Esophagus muscularis mucosa (tissue), 4 donors: ENCODE data around the gene BHMT2. TPM values are rescaled to one million over a fixed set of nuclear protein-coding genes. Genes with fewer than 3 reads are reported as not detected.
A peak's percentile ranks its signal among the peaks of the same experiment; 100 is the strongest.

Experiments used
- DNase-seq: peaks from one replicate; pipeline ENCODE4 v3.0.0-alpha.2; 2017; ENCODE audit errors: extremely low spot score
- H3K27ac ChIP-seq, 4 donors: fragments of 200-600 bp; sonication (generic); replicated peaks in 1 of 4; 1 replicate in 3 of 4; 2 replicates in 1 of 4; pipeline ENCODE4 v1.5.1; 2016 to 2019; ENCODE audit warnings: mild to moderate bottlenecking in 1 of 4
- H3K27me3 ChIP-seq, 4 donors: fragments of 200-600 bp; sonication (generic); one replicate each; pipeline versions ENCODE4 v1.5.1 to v1.6.0; 2016 to 2019
- H3K36me3 ChIP-seq, 4 donors: fragments of 200-600 bp; sonication (generic); one replicate each; pipeline ENCODE4 v1.5.1; 2016 to 2019
- H3K4me1 ChIP-seq, 4 donors: fragments of 200-600 bp; sonication (generic); one replicate each; pipeline ENCODE4 v1.5.1; 2016 to 2019
- H3K4me3 ChIP-seq, 4 donors: fragments of 200-600 bp; sonication (generic); 1 replicate in 2 of 4; 2 replicates in 2 of 4; pipeline ENCODE4 v1.5.1; 2016 to 2019; ENCODE audit warnings: mild to moderate bottlenecking in 4 of 4, moderate library complexity in 1 of 4
- H3K9me3 ChIP-seq, 4 donors: fragments of 200-600 bp; sonication (generic); 1 replicate in 3 of 4; 2 replicates in 1 of 4; pipeline ENCODE4 v1.5.1; 2016 to 2019
- EP300 ChIP-seq: sonication (generic); formaldehyde crosslinking; IDR thresholded peaks from one replicate; pipeline ENCODE4 v1.6.1; 2017; ENCODE audit warnings: antibody characterized with exemption
- POLR2A ChIP-seq: fragments of 450-650 bp; IDR thresholded peaks from one replicate; pipeline ENCODE4 v1.6.1; 2017; ENCODE audit warnings: antibody characterized with exemption, moderate library complexity, mild to moderate bottlenecking, low read depth
- POLR2AphosphoS5 ChIP-seq, 2 donors: sonication (generic); formaldehyde crosslinking; IDR thresholded peaks; one replicate each; pipeline ENCODE4 v1.6.1; 2017; ENCODE audit warnings: antibody characterized with exemption in 2 of 2
- WGBS: methylation state at CpG from one replicate; pipeline ENCODE4 v1.1.5; 2018; 5-methylcytosine and 5-hydroxymethylcytosine counted together
- intact Hi-C: fragments of 100-400 bp; cut with DNase I; formaldehyde crosslinking; loops from one replicate; pipeline ENCODE4 v1.15.1; 2023
- total RNA-seq, 4 donors: library from RNA; depleted of rRNA; stranded (reverse); fragments of >200 nt; gene quantifications; one replicate each; pipeline versions ENCODE4 v1.1.0 to v1.2.1, GENCODE V29; 2016
- TF ChIP-seq, protein P1 (sequence below), 3 experiments: fragments of 200-600 bp in 2 of 3; fragments of 450-650 bp in 1 of 3; sonication (generic) in 2 of 3; IDR thresholded peaks; one replicate each; pipeline ENCODE4 v1.5.1; 2017 to 2019; ENCODE audit warnings: antibody characterized with exemption in 3 of 3, mild to moderate bottlenecking in 2 of 3, moderate library complexity in 1 of 3

BHMT2 gene
- total RNA-seq, 4 donors from 2014 or later = 44.2 to 105 (median 64.1) TPM

DNA sequence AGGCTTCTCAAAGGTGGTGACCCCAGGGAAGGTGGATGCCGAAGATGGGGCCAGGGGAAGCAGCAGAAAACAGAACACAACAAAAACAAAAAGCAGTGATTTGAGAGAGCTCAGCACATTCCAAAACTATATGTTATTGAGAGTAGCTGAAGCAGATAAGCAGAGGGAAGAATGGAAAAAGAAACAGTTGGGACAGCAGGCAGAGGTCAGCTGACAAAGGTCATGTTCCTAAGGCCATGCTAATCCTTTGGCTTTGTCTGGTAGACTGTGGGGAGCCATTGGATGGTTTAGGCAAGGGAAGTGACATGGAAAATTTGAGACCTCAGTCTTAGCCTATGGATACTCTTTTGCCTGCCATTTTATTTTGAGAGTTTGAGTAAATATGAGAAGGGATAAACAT, 14.6 kb upstream of the BHMT2 start:
- Histone ChIP-seq H3K36me3 (no peaks in the 10 kb centered on the region), H3K9me3 (peaks cover 0 to 7% (median 3%) of the 10 kb centered on the region in 4 donors), H3K4me3 (no peak overlapping the region), H3K27ac (no peak overlapping the region), H3K27me3 (no peaks in the 10 kb centered on the region), H3K4me1 (no peaks in the 10 kb centered on the region)
- intact Hi-C loops = no loop called here
- DNase-seq = no peak
- TF ChIP-seq EP300 (no peak), POLR2A (no peak), POLR2AphosphoS5 (IDR thresholded peaks at IDR 0.05) (no peak)
- TF ChIP-seq, protein P1, sequence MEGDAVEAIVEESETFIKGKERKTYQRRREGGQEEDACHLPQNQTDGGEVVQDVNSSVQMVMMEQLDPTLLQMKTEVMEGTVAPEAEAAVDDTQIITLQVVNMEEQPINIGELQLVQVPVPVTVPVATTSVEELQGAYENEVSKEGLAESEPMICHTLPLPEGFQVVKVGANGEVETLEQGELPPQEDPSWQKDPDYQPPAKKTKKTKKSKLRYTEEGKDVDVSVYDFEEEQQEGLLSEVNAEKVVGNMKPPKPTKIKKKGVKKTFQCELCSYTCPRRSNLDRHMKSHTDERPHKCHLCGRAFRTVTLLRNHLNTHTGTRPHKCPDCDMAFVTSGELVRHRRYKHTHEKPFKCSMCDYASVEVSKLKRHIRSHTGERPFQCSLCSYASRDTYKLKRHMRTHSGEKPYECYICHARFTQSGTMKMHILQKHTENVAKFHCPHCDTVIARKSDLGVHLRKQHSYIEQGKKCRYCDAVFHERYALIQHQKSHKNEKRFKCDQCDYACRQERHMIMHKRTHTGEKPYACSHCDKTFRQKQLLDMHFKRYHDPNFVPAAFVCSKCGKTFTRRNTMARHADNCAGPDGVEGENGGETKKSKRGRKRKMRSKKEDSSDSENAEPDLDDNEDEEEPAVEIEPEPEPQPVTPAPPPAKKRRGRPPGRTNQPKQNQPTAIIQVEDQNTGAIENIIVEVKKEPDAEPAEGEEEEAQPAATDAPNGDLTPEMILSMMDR (IDR thresholded peaks at IDR 0.05) = no peak
- WGBS = 77% methylated on average over 1 of the region's 1 CpG

DNA sequence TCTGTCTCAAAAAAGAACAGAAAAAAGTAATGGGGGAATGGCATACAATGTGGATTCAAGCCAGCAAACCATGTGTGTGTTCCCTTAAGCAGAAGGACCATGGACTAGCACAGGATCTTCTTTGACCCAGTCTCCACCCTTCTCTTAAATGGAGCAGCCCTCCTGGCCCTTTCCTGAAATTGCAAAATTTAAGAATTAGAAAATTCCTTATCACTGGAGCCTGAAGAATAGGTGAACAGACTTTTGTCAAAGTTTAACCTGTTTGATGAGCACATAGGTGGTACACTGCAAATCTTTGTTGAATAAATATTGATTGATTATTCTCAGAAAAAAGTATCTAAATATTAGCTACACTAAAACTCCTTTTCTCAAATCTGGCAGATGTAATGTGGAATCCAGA, 12.7 kb upstream of the BHMT2 start:
- no peak for DNase-seq
- H3K9me3 ChIP-seq = peaks cover 0 to 7% (median 2%) of the 10 kb centered on the region in 4 donors
- no peaks in the 10 kb centered on the region for H3K27me3 ChIP-seq
- intact Hi-C loops = no loop called here
- no peak overlapping the region for H3K27ac ChIP-seq
- no peak overlapping the region for H3K4me3 ChIP-seq
- no peaks in the 10 kb centered on the region for H3K36me3 ChIP-seq
- no peak for TF ChIP-seq POLR2AphosphoS5 (IDR thresholded peaks at IDR 0.05)
- TF ChIP-seq EP300 = no peak
- TF ChIP-seq POLR2A = no peak
- TF ChIP-seq, protein P1 (IDR thresholded peaks at IDR 0.05) = no peak
- no peaks in the 10 kb centered on the region for H3K4me1 ChIP-seq

DNA sequence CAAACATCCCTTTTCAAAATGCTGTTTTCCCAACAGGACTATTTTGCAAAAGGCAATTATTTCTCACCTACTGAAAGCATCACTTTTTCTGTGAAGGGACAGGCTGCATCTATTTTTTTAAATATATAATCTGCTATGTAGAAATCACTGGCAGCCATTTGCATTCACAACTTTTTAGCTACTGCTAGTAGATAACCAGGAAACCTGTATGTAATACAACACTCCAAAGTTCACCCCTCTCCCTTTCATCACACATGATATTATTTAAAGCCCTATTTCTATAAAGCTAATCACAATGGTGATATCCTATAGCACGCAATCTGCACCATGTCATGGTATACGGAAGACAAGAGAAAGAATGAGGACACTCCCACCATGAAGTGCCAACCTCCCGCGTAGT, 9.9 kb upstream of the BHMT2 start:
- no peaks in the 10 kb centered on the region for H3K9me3 ChIP-seq
- no peak overlapping the region for H3K27ac ChIP-seq
- TF ChIP-seq POLR2AphosphoS5 (IDR thresholded peaks at IDR 0.05) (no peak), EP300 (no peak), POLR2A (no peak)
- TF ChIP-seq, protein P1 (IDR thresholded peaks at IDR 0.05) = no peak
- no peaks in the 10 kb centered on the region for H3K4me1 ChIP-seq
- H3K36me3 ChIP-seq = peaks cover 0 to 5% (median 0%) of the 10 kb centered on the region in 4 donors
- 94% methylated on average over 4 of the region's 4 CpGs for WGBS
- intact Hi-C loops = no loop called here
- H3K4me3 ChIP-seq = no peak overlapping the region
- H3K27me3 ChIP-seq = no peaks in the 10 kb centered on the region
- no peak for DNase-seq

DNA sequence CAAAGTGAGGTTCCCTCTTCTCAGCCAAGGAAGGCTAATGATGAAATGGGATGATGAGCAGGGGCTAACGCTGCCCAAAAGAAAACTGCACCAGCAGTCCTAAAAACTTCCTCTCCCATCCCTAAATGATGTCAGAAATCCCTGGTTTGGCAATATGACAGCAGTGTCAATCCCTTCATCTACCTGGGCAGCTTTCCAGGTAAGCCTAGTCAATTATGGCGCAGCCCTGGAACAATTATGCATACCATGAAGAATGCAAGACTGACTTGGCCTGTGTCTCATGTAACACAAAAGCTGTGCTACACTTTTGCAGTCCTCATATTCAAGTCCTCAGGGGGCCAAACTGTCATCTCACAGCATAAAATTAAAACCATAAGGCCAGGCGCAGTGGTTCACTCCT, 7.1 kb upstream of the BHMT2 start:
- DNase-seq = no peak
- Histone ChIP-seq H3K9me3 (no peaks in the 10 kb centered on the region), H3K4me3 (no peak overlapping the region), H3K27me3 (no peaks in the 10 kb centered on the region), H3K27ac (no peak overlapping the region), H3K4me1 (no peaks in the 10 kb centered on the region), H3K36me3 (peaks cover 0 to 5% (median 0%) of the 10 kb centered on the region in 4 donors)
- intact Hi-C loops = no loop called here
- WGBS = 88% methylated on average over 3 of the region's 3 CpGs
- TF ChIP-seq POLR2A (no peak), EP300 (no peak), POLR2AphosphoS5 (IDR thresholded peaks at IDR 0.05) (no peak)
- TF ChIP-seq, protein P1 (IDR thresholded peaks at IDR 0.05) = no peak

DNA sequence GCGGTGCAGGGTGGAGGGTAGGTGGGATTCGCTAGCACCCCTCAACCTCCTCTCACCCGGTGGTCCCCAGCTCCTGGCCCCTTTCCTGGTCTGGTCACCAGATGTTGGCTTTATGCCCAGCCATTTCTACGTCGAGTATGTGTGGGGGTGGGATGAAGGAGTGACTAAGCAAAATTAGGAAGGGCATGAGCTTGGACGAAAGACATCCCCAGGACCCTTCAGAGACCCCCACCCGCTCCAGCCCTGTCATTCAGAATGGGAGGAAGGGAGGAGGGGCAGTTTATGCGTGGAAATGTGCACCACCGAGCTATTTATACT, 742 bp downstream of the BHMT2 start:
- Histone ChIP-seq H3K4me1 (peaks cover 0 to 38% (median 18%) of the 10 kb centered on the region in 4 donors), H3K36me3 (no peaks in the 10 kb centered on the region), H3K9me3 (peaks cover 0 to 10% (median 6%) of the 10 kb centered on the region in 4 donors), H3K27ac (peak overlapping the region; percentile 73 to 84 (median 78)), H3K27me3 (peaks cover 0 to 11% (median 0%) of the 10 kb centered on the region in 4 donors), H3K4me3 (peak overlapping the region; percentile 56 to 68 (median 61))
- TF ChIP-seq, protein P1 (IDR thresholded peaks at IDR 0.05) = no peak
- TF ChIP-seq POLR2AphosphoS5 (IDR thresholded peaks at IDR 0.05) (no peak), EP300 (no peak), POLR2A (no peak)
- DNase-seq = no peak
- WGBS = 27% methylated on average over 9 of the region's 9 CpGs
- intact Hi-C loops = no loop called here
